ENCODE data around the gene C1orf159. TPM values are rescaled to one million over a fixed set of nuclear protein-coding genes. Genes with fewer than 3 reads are reported as not detected.

Gene C1orf159
- total and polyA plus RNA-seq, 4 donors, result 3.9 to 7.0 (median 4.7) TPM

DNA sequence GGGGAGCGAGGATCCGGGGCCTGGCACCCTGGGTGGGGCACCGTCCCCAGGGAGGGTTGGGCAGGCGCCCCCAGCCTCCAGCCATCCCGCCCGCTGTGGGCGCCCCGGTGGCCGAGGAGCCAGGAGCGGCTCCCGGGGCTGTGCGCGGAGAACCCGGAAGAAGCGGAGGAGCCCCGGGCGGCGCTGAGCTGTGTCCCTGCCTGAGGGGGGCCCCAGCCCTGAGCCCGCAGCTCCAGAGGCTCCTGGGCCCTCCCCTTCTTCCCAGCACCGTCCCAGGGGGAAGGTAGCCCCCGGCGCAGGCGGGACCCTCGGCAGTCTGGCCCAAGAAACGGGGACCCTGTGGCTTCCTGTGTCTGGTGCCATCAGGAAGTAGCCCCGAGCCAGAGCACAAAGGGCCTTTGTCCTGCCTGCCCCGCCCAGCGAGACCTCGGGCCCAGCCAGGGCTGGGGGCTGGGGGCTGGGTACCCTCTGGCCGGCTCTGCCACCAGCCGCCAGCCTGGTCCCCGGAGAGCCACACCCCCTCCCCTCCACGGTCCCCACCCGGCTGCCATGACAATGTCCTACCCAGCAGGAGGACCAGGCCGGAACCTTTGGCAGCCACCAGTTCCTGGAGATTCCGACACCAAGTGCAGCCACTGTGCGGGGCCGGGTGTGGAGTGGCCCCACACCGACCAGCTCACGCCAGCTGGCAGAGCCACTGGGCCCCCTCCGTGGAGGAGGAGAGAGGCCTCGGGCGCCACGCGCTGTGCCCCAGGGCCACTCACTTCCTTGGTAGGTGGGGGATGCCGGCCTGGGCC lies 42.2 kb upstream of the C1orf159 start:
- H3K4me3 ChIP-seq (ENCODE audit: low read depth in 1 of 3, low read length in 3 of 3), result peak overlapping the region in 1 of 3 donors; percentile 47
- peaks cover 0 to 6% (median under 1%) of the 10 kb centered on the region in 4 donors for H3K27me3 ChIP-seq (ENCODE audit: control insufficient read depth in 4 of 4, insufficient read depth in 4 of 4, low read length in 3 of 4)
- peak overlapping the region in 1 of 2 donors; percentile 36 for H3K9ac ChIP-seq (ENCODE audit: low read depth in 1 of 2, low read length in 2 of 2)
- H3K9me3 ChIP-seq (ENCODE audit: control insufficient read depth in 4 of 4, low read length in 3 of 4), result no peaks in the 10 kb centered on the region
- peaks cover 4 to 13% (median 7%) of the 10 kb centered on the region in 4 donors for H3K4me1 ChIP-seq (ENCODE audit: control insufficient read depth in 4 of 4, insufficient read depth in 4 of 4, low read length in 3 of 4)
- TF ChIP-seq NR2F2 (IDR thresholded peaks at IDR 0.05) (no peak), SP1 (IDR thresholded peaks at IDR 0.05) (no peak), HNF4G (IDR thresholded peaks at IDR 0.05) (no peak), FOXA1 (IDR thresholded peaks at IDR 0.05) (no peak), RAD21 (IDR thresholded peaks at IDR 0.05) (no peak), FOXA2 (IDR thresholded peaks at IDR 0.05) (no peak), RXRA (IDR thresholded peaks at IDR 0.05) (no peak), EGR1 (IDR thresholded peaks at IDR 0.05; ENCODE audit: low read depth in 2 of 2) (no peak), YY1 (IDR thresholded peaks at IDR 0.05) (no peak), TAF1 (conservative IDR thresholded peaks at IDR 0.05) (no peak), GABPA (IDR thresholded peaks at IDR 0.05 in 1 of 2, conservative IDR thresholded peaks at IDR 0.05 in 1 of 2) (no peak)
- TF ChIP-seq, protein P1, sequence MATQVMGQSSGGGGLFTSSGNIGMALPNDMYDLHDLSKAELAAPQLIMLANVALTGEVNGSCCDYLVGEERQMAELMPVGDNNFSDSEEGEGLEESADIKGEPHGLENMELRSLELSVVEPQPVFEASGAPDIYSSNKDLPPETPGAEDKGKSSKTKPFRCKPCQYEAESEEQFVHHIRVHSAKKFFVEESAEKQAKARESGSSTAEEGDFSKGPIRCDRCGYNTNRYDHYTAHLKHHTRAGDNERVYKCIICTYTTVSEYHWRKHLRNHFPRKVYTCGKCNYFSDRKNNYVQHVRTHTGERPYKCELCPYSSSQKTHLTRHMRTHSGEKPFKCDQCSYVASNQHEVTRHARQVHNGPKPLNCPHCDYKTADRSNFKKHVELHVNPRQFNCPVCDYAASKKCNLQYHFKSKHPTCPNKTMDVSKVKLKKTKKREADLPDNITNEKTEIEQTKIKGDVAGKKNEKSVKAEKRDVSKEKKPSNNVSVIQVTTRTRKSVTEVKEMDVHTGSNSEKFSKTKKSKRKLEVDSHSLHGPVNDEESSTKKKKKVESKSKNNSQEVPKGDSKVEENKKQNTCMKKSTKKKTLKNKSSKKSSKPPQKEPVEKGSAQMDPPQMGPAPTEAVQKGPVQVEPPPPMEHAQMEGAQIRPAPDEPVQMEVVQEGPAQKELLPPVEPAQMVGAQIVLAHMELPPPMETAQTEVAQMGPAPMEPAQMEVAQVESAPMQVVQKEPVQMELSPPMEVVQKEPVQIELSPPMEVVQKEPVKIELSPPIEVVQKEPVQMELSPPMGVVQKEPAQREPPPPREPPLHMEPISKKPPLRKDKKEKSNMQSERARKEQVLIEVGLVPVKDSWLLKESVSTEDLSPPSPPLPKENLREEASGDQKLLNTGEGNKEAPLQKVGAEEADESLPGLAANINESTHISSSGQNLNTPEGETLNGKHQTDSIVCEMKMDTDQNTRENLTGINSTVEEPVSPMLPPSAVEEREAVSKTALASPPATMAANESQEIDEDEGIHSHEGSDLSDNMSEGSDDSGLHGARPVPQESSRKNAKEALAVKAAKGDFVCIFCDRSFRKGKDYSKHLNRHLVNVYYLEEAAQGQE (IDR thresholded peaks at IDR 0.05), result no peak
- TF ChIP-seq, protein P2, sequence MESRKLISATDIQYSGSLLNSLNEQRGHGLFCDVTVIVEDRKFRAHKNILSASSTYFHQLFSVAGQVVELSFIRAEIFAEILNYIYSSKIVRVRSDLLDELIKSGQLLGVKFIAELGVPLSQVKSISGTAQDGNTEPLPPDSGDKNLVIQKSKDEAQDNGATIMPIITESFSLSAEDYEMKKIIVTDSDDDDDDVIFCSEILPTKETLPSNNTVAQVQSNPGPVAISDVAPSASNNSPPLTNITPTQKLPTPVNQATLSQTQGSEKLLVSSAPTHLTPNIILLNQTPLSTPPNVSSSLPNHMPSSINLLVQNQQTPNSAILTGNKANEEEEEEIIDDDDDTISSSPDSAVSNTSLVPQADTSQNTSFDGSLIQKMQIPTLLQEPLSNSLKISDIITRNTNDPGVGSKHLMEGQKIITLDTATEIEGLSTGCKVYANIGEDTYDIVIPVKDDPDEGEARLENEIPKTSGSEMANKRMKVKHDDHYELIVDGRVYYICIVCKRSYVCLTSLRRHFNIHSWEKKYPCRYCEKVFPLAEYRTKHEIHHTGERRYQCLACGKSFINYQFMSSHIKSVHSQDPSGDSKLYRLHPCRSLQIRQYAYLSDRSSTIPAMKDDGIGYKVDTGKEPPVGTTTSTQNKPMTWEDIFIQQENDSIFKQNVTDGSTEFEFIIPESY (IDR thresholded peaks at IDR 0.05), result no peak
- TF ChIP-seq, protein P3, sequence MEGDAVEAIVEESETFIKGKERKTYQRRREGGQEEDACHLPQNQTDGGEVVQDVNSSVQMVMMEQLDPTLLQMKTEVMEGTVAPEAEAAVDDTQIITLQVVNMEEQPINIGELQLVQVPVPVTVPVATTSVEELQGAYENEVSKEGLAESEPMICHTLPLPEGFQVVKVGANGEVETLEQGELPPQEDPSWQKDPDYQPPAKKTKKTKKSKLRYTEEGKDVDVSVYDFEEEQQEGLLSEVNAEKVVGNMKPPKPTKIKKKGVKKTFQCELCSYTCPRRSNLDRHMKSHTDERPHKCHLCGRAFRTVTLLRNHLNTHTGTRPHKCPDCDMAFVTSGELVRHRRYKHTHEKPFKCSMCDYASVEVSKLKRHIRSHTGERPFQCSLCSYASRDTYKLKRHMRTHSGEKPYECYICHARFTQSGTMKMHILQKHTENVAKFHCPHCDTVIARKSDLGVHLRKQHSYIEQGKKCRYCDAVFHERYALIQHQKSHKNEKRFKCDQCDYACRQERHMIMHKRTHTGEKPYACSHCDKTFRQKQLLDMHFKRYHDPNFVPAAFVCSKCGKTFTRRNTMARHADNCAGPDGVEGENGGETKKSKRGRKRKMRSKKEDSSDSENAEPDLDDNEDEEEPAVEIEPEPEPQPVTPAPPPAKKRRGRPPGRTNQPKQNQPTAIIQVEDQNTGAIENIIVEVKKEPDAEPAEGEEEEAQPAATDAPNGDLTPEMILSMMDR (IDR thresholded peaks at IDR 0.05; ENCODE audit: low read depth, low read length, missing input control), result no peak
- TF ChIP-seq, protein P4, sequence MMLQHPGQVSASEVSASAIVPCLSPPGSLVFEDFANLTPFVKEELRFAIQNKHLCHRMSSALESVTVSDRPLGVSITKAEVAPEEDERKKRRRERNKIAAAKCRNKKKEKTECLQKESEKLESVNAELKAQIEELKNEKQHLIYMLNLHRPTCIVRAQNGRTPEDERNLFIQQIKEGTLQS (IDR thresholded peaks at IDR 0.05), result no peak
- WGBS, result 27% methylated on average over 46 of the region's 46 CpGs
- no peaks in the 10 kb centered on the region for H3K36me3 ChIP-seq (ENCODE audit: control insufficient read depth in 4 of 4, insufficient read depth in 3 of 4, low read depth in 1 of 4, low read length in 3 of 4)
- no peak for DNase-seq (ENCODE audit: low spot score)
- peak overlapping the region; percentile 61 to 82 for H3K27ac ChIP-seq (ENCODE audit: low read depth in 1 of 2, low read length in 2 of 2)

All from liver (tissue), 9 donors.